GM18861 (cell line): ENCODE measurements around the gene GBX1.
A peak's percentile ranks its signal among the peaks of the same experiment; 100 is the strongest.

ENCODE experiments used
- ATAC-seq: cut with Tn5 transposase; IDR thresholded peaks from one replicate; pipeline ENCODE4 v1.9.1; 2021; ENCODE audit not compliant: unreplicated experiment

Gene GBX1

GRCh38 chr7:151129117-151129959, 38.2 kb downstream of the GBX1 start:
- ATAC-seq, result no peak

- no peak for ATAC-seq
These were observed 38.8 kb downstream of the GBX1 start for GRCh38 chr7:151128716-151129115.

- ATAC-seq, result no peak
These were observed 39.4 kb downstream of the GBX1 start for GRCh38 chr7:151128144-151128543.

- no peak for ATAC-seq
These were observed 40.9 kb downstream of the GBX1 start for GRCh38 chr7:151126491-151127137.

- ATAC-seq, result no peak
These were observed 41.5 kb downstream of the GBX1 start for GRCh38 chr7:151125846-151126481.

GRCh38 chr7:151125470-151125845, 42.0 kb downstream of the GBX1 start:
- no peak for ATAC-seq

GRCh38 chr7:151124899-151125399, 42.5 kb downstream of the GBX1 start:
- ATAC-seq, result no peak

GRCh38 chr7:151124481-151124880, 43.0 kb downstream of the GBX1 start:
- no peak for ATAC-seq

GRCh38 chr7:151123822-151124464, 43.6 kb downstream of the GBX1 start:
- ATAC-seq, result peak; percentile 84

- no peak for ATAC-seq
These were observed 44.2 kb downstream of the GBX1 start for GRCh38 chr7:151123158-151123821.

- ATAC-seq, result no peak
These were observed 44.7 kb downstream of the GBX1 start for GRCh38 chr7:151122796-151123157.

- no peak for ATAC-seq
These were observed 45.2 kb downstream of the GBX1 start for GRCh38 chr7:151122276-151122675.

GRCh38 chr7:151121380-151122170, 45.9 kb downstream of the GBX1 start:
- no peak for ATAC-seq

- ATAC-seq, result no peak
These were observed 46.6 kb downstream of the GBX1 start for GRCh38 chr7:151120896-151121295.

GRCh38 chr7:151119902-151120301, 47.6 kb downstream of the GBX1 start:
- no peak for ATAC-seq

GRCh38 chr7:151119055-151119415, 48.5 kb downstream of the GBX1 start:
- ATAC-seq, result no peak

GRCh38 chr7:151118108-151119054, 49.1 kb downstream of the GBX1 start:
- no peak for ATAC-seq

- no peak for ATAC-seq
These were observed 49.9 kb downstream of the GBX1 start for GRCh38 chr7:151117565-151117964.
